Stimulated activated CD8-positive, alpha-beta memory T cell treated with anti-CD3 and anti-CD28 coated beads, Interleukin-12 subunit alpha, Interleukin-12 subunit beta, amount 100 ng/mL, for 24 hours (primary cell): ENCODE results near the gene KIF4A.
"Not testable (repeated sequence)": the region's sequence is repeated elsewhere in the genome, so short reads cannot be mapped to it uniquely, and the experiment has no call there.

Experiments
- DNase-seq: peaks from one replicate; pipeline ENCODE4 v3.0.0-alpha.2; 2020; ENCODE audit errors: extremely low read depth

Gene KIF4A

DNA sequence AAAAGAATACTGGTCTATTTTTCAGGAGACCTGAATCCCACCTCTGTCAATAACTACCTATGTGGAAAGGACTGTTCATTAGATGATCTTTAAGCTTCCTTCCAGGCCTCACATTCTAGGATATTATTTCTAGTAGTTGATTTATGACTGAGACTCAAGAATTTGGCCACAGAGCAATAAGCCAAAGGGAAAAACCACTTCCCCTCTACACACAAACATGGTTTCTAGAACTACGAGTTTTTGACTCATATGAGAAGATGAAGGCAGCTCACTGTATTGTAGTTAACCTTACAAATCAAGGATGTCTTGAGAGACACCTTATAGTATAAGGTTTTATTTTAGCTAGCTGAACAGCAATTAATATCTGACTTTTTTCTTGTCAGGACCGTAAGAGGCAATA lies 96.3 kb downstream of the KIF4A start:
- no peak for DNase-seq

DNA sequence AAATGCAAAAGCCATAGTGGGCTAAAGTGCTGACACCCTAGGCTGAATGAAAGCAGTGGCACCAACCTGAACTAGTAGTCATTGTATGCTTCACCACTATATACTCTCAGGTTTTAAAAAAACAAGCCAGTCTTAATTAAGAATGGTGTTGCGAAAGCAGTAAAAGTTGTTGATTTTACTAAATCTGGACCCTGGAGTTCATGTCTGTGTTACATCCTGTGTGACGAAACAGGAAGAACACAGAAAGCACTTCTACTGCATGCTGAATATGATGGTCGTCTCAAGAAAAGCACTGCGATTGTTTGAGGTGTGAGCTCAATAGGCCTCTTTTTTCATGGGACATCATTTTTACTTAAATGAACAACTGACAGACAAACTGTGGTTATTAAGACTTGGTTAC lies 109.0 kb downstream of the KIF4A start:
- no peak for DNase-seq

DNA sequence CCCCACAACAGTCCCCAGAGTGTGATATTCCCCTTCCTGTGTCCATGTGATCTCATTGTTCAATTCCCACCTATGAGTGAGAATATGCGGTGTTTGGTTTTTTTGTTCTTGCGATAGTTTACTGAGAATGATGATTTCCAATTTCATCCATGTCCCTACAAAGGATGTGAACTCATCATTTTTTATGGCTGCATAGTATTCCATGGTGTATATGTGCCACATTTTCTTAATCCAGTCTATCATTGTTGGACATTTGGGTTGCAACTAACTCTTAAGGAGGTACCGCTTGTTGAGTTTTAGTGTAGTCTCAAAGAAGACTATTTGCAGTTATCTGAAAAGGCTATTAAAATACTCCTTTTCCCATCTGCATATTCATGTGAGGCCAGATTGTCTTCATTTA lies 110.3 kb downstream of the KIF4A start:
- not testable (repeated sequence) for DNase-seq

DNA sequence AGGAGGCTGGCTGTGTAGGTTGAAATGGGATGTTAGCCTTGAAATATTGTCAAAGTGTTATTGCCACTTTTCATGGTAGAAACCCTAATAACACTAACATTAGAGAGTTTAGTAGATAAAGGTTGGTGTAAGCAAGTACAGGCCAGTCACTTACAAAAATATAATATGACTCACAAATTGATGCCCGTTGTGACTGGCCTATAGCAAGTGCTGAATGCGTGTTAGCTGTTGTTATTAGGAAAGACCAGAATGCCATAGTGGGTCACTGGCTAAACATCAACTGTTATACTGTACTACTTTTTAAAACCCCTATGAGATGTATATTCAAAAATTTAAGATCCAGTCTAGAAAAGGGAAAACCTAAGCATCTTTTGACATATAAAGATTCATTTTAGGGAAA lies 112.8 kb downstream of the KIF4A start:
- DNase-seq, result no peak

DNA sequence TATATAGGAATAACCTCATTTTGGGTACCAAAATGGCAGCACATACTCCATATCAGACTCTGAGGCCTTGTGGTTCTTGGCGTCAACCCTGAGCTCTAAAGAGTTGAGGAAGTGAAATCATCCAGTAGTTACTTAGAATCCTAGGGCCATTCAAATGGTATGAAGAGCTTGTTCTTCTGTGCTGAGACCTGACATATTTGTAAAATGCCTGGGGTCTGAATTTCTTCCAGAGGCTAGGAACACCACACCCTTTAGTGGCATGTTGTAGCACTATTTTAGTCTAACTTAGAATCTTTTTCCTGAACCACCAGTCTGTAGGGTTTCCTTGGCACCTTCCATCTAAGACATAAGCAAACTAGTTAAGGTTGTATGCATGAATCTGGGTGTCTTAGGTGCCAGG lies 115.1 kb downstream of the KIF4A start:
- no peak for DNase-seq

DNA sequence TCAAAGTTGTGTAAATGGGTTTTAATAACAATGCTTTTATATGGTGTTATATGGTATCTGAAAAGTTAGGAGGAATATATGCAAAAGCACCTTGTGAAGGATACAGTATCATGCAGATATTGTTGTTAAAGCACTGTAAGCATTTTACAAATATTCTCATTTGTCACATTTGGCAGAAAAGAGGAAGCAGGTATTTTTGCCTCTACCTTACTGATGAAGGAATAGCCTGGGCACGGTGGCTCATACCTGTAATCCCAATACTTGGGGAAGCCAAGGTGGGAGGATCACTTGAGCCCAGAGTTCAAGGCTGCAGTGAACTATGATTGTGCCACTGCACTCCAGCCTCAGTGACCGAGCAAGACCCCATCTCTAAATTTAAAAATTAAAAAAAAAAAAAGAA lies 121.0 kb downstream of the KIF4A start:
- no peak for DNase-seq

DNA sequence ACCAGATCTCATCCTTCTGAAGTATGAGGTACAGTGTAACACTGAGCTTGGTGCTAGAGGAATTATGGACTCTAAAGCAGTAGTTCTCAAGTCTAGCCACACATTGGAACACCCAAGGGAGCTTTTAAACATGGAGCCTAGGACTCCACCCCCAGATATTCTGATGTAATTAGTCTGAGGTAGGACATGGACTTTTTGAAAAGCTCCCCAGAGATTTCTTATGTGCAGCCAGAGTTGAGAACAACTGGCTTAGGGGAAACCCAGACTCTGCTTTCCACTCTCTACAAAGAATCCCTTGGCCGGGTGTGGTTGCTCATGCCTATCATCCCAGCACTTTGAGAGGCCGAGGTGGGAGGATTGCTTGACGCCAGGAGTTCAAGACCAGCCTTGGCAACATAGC lies 121.6 kb downstream of the KIF4A start:
- DNase-seq, result no peak

DNA sequence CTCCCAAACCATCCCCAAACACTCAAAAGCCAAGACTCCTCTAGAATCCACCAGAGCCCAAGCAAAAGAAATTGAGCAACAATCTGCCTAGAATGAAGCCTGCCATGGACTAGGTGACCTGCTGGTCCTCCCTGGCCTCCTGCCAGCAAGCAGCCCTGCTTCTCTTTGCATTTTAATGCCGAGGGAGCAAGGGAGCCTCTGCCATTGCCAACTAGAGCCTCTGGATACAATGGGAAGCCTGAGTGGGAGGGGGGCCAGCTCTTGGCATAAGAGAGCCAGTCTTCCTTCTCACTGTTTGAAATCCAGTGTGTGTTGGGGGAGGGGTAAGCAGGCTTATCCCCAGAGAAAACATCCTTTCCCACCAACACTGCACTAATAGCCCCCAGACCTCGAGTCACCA lies 131.7 kb downstream of the KIF4A start:
- DNase-seq, result no peak

DNA sequence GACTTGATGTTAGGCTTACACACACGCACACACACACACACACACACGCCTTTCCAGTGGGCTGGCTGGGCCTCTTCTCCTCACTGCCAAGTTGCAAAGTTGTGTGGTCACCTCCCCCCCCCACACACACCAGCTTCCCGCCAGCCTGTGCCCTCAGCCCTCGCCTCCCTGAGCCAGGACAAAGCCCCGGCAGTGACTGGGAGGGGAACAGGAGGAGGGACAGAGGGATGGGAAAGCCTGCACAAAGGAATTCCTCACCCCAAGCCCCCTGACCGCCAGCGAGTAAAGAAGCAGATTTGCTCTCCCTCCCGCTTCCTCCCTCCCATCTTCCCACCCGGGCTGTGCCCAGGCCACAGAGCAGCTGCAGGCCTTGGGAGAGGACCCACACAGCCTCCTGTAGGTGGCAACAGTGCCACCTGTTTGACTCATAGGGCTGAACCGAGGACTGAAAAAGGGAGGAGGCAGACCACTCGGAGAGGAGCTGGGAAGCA lies 133.0 kb downstream of the KIF4A start, which contains the start of gene GDPD2:
Gene GDPD2, plus strand, starts transcription at position 464 of the 491 bp plus-strand sequence. CDS start 1,671 bp downstream, outside the sequence.
- DNase-seq, result no peak

DNA sequence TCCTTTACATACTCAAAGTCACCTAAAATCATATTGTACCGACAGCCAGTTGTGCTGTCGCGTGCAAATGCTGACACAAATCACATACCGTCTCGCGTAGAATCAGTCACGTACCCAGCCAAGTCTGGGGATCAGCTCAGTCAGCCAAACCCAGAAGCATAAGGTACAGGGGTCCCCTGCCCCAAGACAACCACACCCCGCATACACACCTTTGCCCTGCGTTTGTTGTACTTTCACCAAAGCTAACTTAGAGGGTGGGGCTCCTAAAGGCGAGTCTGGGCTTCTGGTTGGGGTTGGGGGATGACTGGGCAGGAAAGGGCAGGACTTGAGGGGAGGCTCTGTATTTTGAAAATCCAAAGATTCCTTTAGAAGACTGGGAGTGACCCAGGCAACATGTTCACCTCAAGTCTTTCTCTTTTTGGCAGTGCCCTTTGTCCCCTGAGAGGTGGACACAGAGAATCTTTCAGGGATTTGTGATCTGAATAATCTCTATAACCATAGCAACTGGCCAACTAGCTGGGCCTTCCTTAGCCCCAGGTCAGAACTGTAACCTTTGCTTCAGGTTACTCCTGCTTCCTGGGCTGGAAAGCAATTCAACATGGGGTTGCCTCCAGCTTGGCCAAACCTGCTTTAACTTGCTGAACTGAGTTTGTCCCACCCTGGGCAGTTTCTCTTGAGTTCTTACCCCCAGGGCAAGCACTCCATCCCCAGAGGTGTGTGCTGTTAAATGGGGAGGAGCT lies 134.2 kb downstream of the KIF4A start:
- no peak for DNase-seq

DNA sequence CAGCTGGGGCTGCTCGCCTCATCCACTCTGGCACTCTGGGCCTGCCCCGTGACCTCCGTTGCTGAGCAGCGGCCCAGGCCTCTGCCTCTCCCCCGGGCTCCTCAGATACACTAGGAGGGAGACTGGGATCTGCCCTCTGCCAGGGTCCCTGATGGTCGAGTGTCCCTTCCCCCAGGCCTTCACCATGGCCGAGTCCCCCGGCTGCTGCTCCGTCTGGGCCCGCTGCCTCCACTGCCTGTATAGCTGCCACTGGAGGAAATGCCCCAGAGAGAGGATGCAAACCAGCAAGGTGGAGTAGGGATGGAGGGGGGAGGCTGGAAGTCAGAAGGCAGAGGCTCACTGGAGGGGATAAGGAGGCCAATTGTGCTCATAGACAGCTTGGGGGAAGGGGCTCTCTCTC lies 134.9 kb downstream of the KIF4A start:
- no peak for DNase-seq

DNA sequence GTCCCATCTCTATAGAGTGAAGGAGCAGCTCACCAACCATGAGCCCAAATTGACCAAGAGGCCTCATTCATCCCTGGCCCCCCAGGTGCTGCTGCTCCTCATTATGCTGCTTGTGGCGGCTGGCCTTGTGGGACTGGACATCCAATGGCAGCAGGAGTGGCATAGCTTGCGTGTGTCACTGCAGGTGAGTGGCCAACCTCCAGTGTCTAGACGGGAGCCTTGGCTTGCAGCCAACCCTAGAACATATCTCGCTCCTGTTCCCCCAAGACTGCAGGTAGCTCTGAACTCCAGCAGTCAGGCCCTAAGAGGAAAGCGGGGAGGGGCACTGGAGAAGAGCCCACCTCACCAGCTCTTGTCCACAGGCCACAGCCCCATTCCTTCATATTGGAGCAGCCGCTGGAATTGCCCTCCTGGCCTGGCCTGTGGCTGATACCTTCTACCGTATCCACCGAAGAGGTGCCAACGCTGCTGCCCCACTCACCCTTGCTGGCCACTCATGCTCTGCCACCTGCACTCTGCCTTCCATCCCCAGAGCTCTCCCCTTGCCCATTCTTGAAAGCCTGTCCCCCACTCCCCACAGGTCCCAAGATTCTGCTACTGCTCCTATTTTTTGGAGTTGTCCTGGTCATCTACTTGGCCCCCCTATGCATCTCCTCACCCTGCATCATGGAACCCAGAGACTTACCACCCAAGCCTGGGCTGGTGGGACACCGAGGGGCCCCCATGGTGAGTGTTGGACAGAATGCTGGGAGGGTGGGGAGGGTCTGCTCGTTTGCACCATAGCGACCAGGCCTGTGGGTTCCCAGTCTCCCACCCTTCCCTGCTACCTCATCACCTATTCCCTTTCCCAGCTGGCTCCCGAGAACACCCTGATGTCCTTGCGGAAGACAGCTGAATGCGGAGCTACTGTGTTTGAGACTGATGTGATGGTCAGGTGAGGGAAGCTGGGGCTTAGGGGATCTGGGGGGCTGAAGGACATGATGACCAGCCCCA lies 136.7 kb downstream of the KIF4A start:
- no peak for DNase-seq

DNA sequence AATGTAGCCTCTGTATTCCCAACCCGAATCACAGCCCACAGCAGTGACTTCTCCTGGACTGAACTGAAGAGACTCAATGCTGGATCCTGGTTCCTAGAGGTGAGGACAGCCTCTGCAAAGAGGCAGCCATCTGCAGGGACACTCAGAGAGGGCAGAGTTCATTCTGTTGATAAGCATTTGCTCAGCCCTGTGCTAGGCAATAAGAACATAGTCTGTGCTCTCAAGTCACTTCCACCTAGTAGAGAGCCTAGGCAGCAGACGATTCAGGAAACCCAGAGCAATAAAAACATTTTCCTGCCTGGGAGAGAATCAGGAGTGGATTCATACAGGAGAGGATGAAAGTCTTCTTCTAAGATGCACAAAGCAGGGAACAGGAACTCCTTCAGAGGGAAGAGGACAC lies 137.5 kb downstream of the KIF4A start:
- no peak for DNase-seq

DNA sequence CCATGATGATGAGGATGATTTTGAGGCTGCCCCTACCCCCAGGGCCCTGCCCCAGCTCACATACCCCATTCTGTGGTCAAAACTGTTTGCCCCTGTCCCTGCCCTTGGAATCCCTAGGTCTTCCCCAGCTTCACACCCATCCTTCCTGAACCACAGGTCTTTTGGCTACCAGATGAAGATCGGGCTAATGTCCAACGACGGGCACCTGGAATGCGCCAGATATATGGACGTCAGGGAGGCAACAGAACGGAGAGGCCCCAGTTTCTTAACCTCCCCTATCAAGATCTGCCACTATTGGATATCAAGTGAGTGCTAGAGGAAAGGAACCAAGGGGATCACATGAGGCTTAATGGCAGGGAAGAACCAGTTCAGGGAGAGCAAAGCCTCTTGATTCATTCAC lies 139.9 kb downstream of the KIF4A start:
- no peak for DNase-seq

DNA sequence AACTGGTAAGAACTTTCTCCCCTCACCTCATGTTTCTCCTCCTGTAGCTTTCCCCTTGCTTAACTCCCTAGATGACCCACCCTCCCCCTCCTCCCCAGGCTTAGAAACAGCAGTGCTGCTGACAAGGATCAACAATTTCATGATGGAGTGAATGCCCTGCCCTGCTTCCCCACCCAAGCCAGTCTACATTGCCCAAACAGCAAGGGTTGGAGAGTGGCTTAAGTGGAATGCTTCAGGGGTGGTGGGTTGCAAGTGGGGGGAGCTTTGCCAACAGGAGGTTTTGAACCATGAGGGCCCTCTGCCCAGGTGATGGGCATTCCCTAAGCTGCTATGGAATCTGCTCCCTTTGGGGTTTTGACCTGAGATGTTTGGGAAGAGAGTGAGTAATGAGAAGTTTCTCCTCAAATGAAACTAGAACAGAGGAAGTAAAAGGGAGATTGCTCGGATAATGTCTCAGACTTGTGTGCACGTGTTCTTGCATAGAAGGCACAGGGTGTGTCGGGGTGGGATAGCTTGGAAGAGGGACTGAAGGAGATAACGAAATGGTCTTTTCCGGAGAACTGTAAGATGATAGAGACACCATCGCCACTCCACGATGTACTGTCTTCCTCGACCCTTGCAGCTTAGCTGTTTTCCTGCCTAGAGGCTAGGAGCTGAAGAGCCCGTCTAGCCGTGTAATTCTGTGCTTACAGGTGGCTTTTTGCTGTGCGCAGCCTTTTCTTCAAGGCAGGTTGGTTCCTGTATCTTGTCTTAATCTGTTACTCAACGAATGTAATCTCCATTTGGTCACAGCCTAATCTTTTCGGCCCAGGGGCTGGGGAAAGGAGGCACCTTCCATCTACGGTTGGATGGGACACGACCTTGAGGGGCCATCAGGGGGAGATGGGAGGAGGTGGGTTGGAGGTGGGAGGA lies 143.3 kb downstream of the KIF4A start:
- DNase-seq, result no peak

DNA sequence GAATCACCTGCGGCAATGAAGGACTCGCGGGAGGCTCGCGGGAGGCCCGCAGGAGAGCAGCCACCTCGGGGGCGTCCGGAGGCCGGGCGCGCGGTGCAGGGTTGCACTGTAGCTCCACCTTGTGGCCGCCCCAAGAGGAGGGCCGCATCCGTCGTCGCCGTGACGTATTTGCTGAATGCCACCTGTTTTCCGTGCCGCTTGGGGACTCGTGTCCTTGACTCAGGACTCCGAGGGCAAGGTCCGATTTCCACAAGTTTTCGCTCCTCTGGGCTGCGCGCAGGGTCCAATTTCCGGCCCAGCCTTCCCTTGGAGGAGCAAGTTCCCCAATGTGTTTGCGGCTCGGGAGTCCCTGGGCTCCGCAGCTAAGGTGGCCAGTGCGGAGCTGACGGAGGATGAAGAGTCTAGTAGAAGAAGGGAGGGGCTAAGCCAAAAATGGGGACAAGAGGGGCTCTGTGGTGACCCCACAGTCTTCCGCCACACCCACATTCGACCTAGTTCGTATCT lies 144.0 kb downstream of the KIF4A start:
- DNase-seq, result peak; percentile 27

DNA sequence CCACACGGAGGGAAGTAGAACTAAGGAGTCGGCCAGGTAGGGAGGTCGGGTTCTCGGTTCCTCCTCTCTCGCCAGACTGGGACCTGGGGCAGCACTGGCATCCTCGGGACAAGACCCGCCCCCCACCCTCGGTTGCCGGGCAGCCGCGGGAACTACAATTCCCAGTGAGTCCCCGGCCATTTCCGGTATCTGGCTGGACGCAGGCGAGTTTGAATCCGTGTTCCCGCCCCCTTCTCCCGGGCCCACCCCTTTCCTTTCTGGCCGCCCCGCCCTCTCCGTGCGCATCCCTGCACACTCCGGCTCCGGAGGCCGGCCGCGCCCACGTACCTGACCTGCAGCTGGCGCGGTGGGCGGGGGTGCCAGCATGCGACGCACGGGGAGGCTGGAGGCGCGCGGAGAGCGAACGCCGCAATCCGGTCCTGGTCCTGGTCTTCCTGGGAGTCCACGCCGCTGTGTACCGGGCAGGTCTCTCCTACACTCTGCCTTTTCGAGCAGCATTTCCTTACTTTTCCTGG lies 144.5 kb downstream of the KIF4A start:
- peak; percentile 33 for DNase-seq

DNA sequence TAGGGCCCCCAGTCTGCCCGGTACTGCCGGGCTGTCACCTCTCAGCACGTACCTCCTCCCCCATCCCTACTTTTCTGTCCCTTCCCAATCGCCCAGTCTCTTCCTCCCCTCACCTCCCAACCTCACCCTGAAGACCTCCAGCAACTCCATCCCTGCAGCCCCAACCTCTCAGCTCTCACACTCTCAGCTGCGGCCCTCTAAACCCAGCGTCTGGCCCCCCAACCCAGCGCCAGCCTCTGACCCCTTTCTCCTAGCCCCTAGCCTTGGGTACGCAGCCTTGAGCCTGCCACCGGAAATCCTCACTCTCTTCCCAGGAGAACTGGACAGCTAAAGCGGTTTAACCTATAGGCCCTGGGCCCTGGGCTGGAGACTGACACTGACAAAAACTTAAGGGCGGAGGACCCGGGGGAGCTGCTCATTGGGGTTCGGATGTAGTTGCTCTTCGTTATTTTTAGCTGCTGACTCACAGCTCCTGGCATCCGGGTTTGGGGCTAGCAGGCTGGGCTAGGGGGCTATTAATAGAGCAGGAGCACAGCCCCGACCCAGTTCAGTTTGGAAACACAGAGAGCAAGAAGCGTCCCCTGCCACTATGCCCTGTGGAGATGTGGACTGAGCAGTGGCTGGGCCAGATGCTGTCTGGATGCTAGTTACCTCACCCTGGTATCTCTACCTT lies 145.1 kb downstream of the KIF4A start:
- no peak for DNase-seq

DNA sequence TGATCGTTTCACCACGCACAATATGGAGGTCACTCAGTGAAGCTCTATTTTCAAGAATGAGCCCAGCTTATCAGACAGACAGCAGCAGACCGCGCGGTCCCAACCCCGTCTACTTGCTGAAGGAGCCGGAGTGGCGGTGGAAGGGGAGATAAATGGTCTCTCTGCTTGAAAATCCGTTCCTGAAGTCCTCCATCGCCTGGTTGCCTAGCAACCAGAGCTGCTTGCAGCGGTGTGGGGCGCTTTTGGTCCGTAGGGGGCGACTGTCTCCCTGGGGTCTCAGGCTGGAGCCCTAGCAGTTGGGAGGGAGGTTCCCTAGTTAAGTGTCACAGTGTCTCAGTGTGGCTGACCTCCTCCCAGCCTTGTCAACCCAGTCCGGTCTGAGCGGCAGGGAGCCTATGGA lies 146.4 kb downstream of the KIF4A start:
- no peak for DNase-seq

DNA sequence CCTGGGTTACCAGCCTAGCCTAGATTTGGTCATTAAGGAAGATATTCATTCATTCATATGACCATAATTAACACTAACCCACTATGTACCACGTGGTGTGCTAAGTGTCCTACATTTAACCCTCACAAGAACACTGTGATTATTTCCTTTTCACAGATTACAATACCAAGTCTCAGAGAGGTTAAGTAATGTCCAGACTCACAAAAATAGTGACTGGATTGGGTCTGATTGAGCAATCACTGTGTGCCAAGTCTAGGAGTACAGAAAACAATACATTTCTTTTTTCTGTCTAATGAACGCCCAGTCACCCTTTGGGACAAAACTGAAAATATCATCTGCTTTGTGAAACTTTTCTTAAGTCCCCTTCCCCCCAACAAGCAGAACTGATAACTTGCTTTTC lies 147.1 kb downstream of the KIF4A start:
- no peak for DNase-seq
